HepG2 (cell line): Measurements from ENCODE around the gene NRG3. TPM values are rescaled to one million over a fixed set of nuclear protein-coding genes. Genes with fewer than 3 reads are reported as not detected.

Source experiments
- ATAC-seq: fragments of 200-7000 bp; cut with Tn5 transposase; 3 replicates; pipeline ENCODE4 v1.9.1; 2020; ENCODE audit warnings: mild to moderate bottlenecking, moderate library complexity
- BruUV-seq: library from RNA; stranded (reverse); fragments of 400-500 nt; replicated peaks from 2 replicates; lab custom pipeline; 2021; lab: Mats Ljungman, UMichigan
- CTCF ChIA-PET: fragments of 300-600 bp; formaldehyde crosslinking; extraction: SDS; loops from one replicate; lab custom pipeline; 2021; ENCODE audit warnings: low total read pairs, inconsistent platforms, low intra/inter-chr PET ratio; lab: Yijun Ruan, JAX
- POLR2A ChIA-PET: fragments of 350-600 bp; sonication (Branson Sonifier 250); formaldehyde crosslinking; loops from one replicate; lab custom pipeline; 2020; ENCODE audit warnings: antibody characterized with exemption, inconsistent platforms; lab: Yijun Ruan, JAX
- DNase-seq: peaks from one replicate; pipeline ENCODE4 v3.0.0-alpha.2; 2015; ENCODE audit warnings: low spot score
- FAIRE-seq: peaks from 3 replicates; lab custom pipeline; 2011; peaks lifted over from hg19 to GRCh38; lab: Jason Lieb, UNC
- H2AFZ ChIP-seq: one replicate; pipeline ENCODE4 v1.6.1; 2011; ENCODE audit warnings: low read length, inconsistent platforms
- H3K27ac ChIP-seq: fragments of 300-600 bp; 3 replicates; pipeline ENCODE4 v1.8.0; 2011; ENCODE audit warnings: mixed run types, mild to moderate bottlenecking, mixed read lengths, low read length, inconsistent platforms; ENCODE audit not compliant: insufficient read depth; ENCODE audit errors: extremely low read length
- H3K27me3 ChIP-seq, 2 experiments: fragments of 200-600 bp in 1 of 2; 2 replicates in 1 of 2; 3 replicates in 1 of 2; pipeline versions ENCODE4 v1.6.0 to v1.8.0; 2011; ENCODE audit warnings: low read length in 2 of 2, mild to moderate bottlenecking in 2 of 2, moderate library complexity in 2 of 2, inconsistent platforms in 1 of 2; ENCODE audit not compliant: insufficient read depth in 2 of 2, control insufficient read depth in 1 of 2
- H3K36me3 ChIP-seq, 2 experiments: fragments of 200-600 bp in 1 of 2; replicated peaks in 1 of 2; 2 replicates in 1 of 2; 3 replicates in 1 of 2; pipeline versions ENCODE4 v1.5.1 to v1.8.0; 2011; ENCODE audit warnings: low read length in 2 of 2, inconsistent platforms in 1 of 2; ENCODE audit not compliant: insufficient read depth in 2 of 2, control insufficient read depth in 1 of 2
- H3K4me1 ChIP-seq: 2 replicates; pipeline ENCODE4 v1.5.1; 2012; ENCODE audit warnings: low read length, inconsistent platforms; ENCODE audit not compliant: insufficient read depth
- H3K4me2 ChIP-seq: 2 replicates; pipeline ENCODE4 v1.6.0; 2011; ENCODE audit warnings: low read depth, low read length, inconsistent platforms
- H3K4me3 ChIP-seq, 3 experiments: fragments of 200-600 bp in 1 of 3; sonication (generic), shearing (Covaris generic) in 1 of 3; replicated peaks in 1 of 3; 2 replicates each; pipeline ENCODE4 v1.5.1; 2011 to 2016; ENCODE audit warnings: low read length in 3 of 3, inconsistent platforms in 2 of 3, low read depth in 2 of 3, mild to moderate bottlenecking in 2 of 3, control low read depth in 1 of 3, mixed read lengths in 1 of 3; ENCODE audit not compliant: insufficient read depth in 1 of 3
- H3K79me2 ChIP-seq: one replicate; pipeline ENCODE4 v1.6.1; 2011; ENCODE audit warnings: low read length, inconsistent platforms; ENCODE audit not compliant: insufficient read depth
- H3K9ac ChIP-seq: 2 replicates; pipeline ENCODE4 v1.6.0; 2011; ENCODE audit warnings: mild to moderate bottlenecking, low read depth, low read length, inconsistent platforms; ENCODE audit not compliant: insufficient read depth
- H3K9me3 ChIP-seq: 2 replicates; pipeline ENCODE4 v1.5.1; 2012; ENCODE audit warnings: mild to moderate bottlenecking, low read length
- H4K20me1 ChIP-seq: 2 replicates; pipeline ENCODE4 v1.6.0; 2011; ENCODE audit warnings: inconsistent platforms, mild to moderate bottlenecking, low read length, moderate library complexity; ENCODE audit not compliant: insufficient read depth
- HIVEP1 ChIP-seq: sonication (generic); formaldehyde crosslinking; IDR thresholded peaks from 2 replicates; pipeline ENCODE4 v1.4.0; 2020; ENCODE audit warnings: mild to moderate bottlenecking, missing genetic modification reagents
- ISL2 ChIP-seq: sonication (generic); formaldehyde crosslinking; IDR thresholded peaks from 2 replicates; pipeline ENCODE4 v1.5.0; 2020; ENCODE audit warnings: missing genetic modification reagents
- MED8 ChIP-seq: sonication (generic); formaldehyde crosslinking; IDR thresholded peaks from 2 replicates; pipeline ENCODE4 v1.8.1; 2023; ENCODE audit warnings: mild to moderate bottlenecking, missing genetic modification reagents; ENCODE audit not compliant: insufficient replicate concordance
- MXI1 ChIP-seq: IDR thresholded peaks from 3 replicates; pipeline ENCODE4 v1.6.1; 2012; ENCODE audit warnings: low read depth, low read length, inconsistent platforms, borderline replicate concordance
- MYNN ChIP-seq: sonication (generic); formaldehyde crosslinking; IDR thresholded peaks from 2 replicates; pipeline ENCODE4 v1.4.0; 2020; ENCODE audit warnings: mild to moderate bottlenecking, low read depth, missing genetic modification reagents
- SALL1 ChIP-seq: sonication (generic); formaldehyde crosslinking; IDR thresholded peaks from 2 replicates; pipeline ENCODE4 v1.8.0; 2022; ENCODE audit warnings: mild to moderate bottlenecking, missing genetic modification reagents
- TBP ChIP-seq: sonication (generic); formaldehyde crosslinking; IDR thresholded peaks from 2 replicates; pipeline ENCODE4 v1.5.0; 2020; ENCODE audit warnings: missing genetic modification reagents
- TP53 ChIP-seq: sonication (generic); formaldehyde crosslinking; conservative IDR thresholded peaks from 2 replicates; pipeline ENCODE4 v1.4.0; 2020; ENCODE audit warnings: missing genetic modification reagents
- U2AF2 ChIP-seq: fragments of 200-400 bp; formaldehyde crosslinking; IDR thresholded peaks from 2 replicates; pipeline ENCODE4 v1.6.1; 2017; ENCODE audit warnings: low read depth, mild to moderate bottlenecking, low read length
- ZMYM2 ChIP-seq: sonication (generic); formaldehyde crosslinking; IDR thresholded peaks from 2 replicates; pipeline ENCODE4 v1.8.0; 2022; ENCODE audit warnings: mild to moderate bottlenecking, missing genetic modification reagents
- ZNF143 ChIP-seq: sonication (generic); formaldehyde crosslinking; IDR thresholded peaks from 2 replicates; pipeline ENCODE4 v1.4.0; 2020; ENCODE audit warnings: missing genetic modification reagents
- ZNF446 ChIP-seq: sonication (generic); formaldehyde crosslinking; IDR thresholded peaks from 2 replicates; pipeline ENCODE4 v1.5.0; 2020; ENCODE audit warnings: mild to moderate bottlenecking, missing genetic modification reagents
- ZNF543 ChIP-seq: sonication (generic); formaldehyde crosslinking; IDR thresholded peaks from 2 replicates; pipeline ENCODE4 v1.4.0; 2020; ENCODE audit warnings: mild to moderate bottlenecking, missing genetic modification reagents
- ZNF563 ChIP-seq: sonication (generic); formaldehyde crosslinking; IDR thresholded peaks from 2 replicates; pipeline ENCODE4 v1.8.0; 2022; ENCODE audit warnings: mild to moderate bottlenecking, moderate library complexity, missing genetic modification reagents
- ZNF567 ChIP-seq: sonication (generic); formaldehyde crosslinking; IDR thresholded peaks from 2 replicates; pipeline ENCODE4 v1.8.1; 2023; ENCODE audit warnings: mild to moderate bottlenecking, missing genetic modification reagents, borderline replicate concordance
- ZNF766 ChIP-seq: sonication (generic); formaldehyde crosslinking; IDR thresholded peaks from 2 replicates; pipeline ENCODE4 v1.5.0; 2020; ENCODE audit warnings: missing genetic modification reagents, borderline replicate concordance
- WGBS: methylation state at CpG from one replicate; pipeline ENCODE4 v1.1.6; 2017; ENCODE audit warnings: low lambda C conversion rate; 5-methylcytosine and 5-hydroxymethylcytosine counted together
- in situ Hi-C: cut with HindIII; loops from 2 replicates; pipeline ENCODE4 v1.10.0; 2017; ENCODE audit warnings: low pct_unique_long_range_greater_than_20kb; ENCODE audit not compliant: extremely low pct_ligation_motif_present
- intact Hi-C: fragments of 100-400 bp; cut with micrococcal nuclease; formaldehyde crosslinking; loops from one replicate; pipeline ENCODE4 v1.10.0; 2022; ENCODE audit not compliant: unreplicated experiment
- polyA plus RNA-seq, 8 experiments: library from polyadenylated mRNA; depleted of rRNA in 3 of 8; stranded (reverse) in 7 of 8; unstranded in 1 of 8; fragments of >200 nt; fragmentation: Illumina TruSeq in 4 of 8; extraction: Trizol in 4 of 8; gene quantifications; 2 replicates each; pipeline versions ENCODE4 v1.2.1 to v1.2.3, GENCODE V29; 2011 to 2016; ENCODE audit warnings: low read depth in 4 of 8, missing spikeins in 1 of 8, mixed read lengths in 1 of 8; ENCODE audit not compliant: insufficient read depth in 1 of 8
- total RNA-seq, 5 experiments: library from RNA; depleted of rRNA; stranded (reverse); fragments of >200 nt; fragmentation: Illumina TruSeq; extraction: Trizol; gene quantifications; 2 replicates each; pipeline ENCODE4 v1.2.3, GENCODE V29; 2016; ENCODE audit warnings: low read depth in 1 of 5
- TF ChIP-seq, protein P1 (sequence below): sonication (generic); formaldehyde crosslinking; IDR thresholded peaks from 2 replicates; pipeline ENCODE4 v1.5.0; 2020; ENCODE audit warnings: mild to moderate bottlenecking, missing genetic modification reagents

The NRG3 gene
- total and polyA plus RNA-seq, 2 of the 13 experiments (the other 11 are each of a cell fraction or from before 2014, with no cell fraction given), result not detected

DNA sequence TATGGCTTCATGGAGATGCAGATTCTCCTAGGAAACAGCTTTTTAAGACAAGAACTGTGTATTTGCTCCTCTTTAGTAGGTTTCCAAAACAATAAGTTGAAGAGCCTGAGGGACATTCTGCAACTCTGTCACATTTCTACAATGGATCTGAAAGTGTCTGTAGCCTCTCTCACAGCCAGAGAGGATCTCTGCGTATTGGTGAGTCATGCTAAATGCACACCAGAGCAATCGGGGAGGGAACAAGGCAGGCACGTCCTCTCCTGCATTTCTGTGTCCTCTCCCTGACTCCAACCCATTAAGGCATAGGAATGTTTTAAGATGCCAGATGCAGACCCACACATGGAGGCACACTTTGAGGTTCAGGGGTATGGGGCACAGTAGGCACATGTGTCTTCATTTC, 1137.9 kb downstream of the NRG3 start:
- H3K36me3 ChIP-seq, result no peaks in the 10 kb centered on the region
- no peak for FAIRE-seq
- no peaks in the 10 kb centered on the region for H4K20me1 ChIP-seq
- H3K4me1 ChIP-seq, result no peaks in the 10 kb centered on the region
- in situ Hi-C loops (no loop called here), intact Hi-C loops (no loop called here)
- no peak overlapping the region for H2AFZ ChIP-seq
- WGBS, result 17% methylated on average over 1 of the region's 3 CpGs
- no peak overlapping the region for H3K4me3 ChIP-seq
- CTCF ChIA-PET, result no interaction called here
- BruUV-seq, result no TSS peak
- POLR2A ChIA-PET, result no interaction called here
- no peaks in the 10 kb centered on the region for H3K27me3 ChIP-seq
- H3K9me3 ChIP-seq, result peaks cover 24% of the 10 kb centered on the region
- H3K27ac ChIP-seq, result no peak overlapping the region
- DNase-seq, result no peak
- H3K79me2 ChIP-seq, result no peaks in the 10 kb centered on the region
- H3K9ac ChIP-seq, result no peak overlapping the region
- H3K4me2 ChIP-seq, result no peak overlapping the region
- no peak for TF ChIP-seq ISL2 (CRISPR knock-in tag)
- TF ChIP-seq TP53 (CRISPR knock-in tag), result no peak
- TF ChIP-seq TBP (CRISPR knock-in tag), result no peak
- TF ChIP-seq ZNF567 (CRISPR knock-in tag), result no peak
- no peak for TF ChIP-seq MYNN
- TF ChIP-seq ZNF446 (CRISPR knock-in tag), result no peak
- no peak for TF ChIP-seq ZNF563 (CRISPR knock-in tag)
- TF ChIP-seq HIVEP1 (CRISPR knock-in tag), result no peak
- no peak for TF ChIP-seq ZNF143 (CRISPR knock-in tag)
- no peak for TF ChIP-seq MED8 (CRISPR knock-in tag)
- TF ChIP-seq ZNF543, result no peak
- no peak for TF ChIP-seq SALL1
- TF ChIP-seq U2AF2, result no peak
- TF ChIP-seq, protein P1, sequence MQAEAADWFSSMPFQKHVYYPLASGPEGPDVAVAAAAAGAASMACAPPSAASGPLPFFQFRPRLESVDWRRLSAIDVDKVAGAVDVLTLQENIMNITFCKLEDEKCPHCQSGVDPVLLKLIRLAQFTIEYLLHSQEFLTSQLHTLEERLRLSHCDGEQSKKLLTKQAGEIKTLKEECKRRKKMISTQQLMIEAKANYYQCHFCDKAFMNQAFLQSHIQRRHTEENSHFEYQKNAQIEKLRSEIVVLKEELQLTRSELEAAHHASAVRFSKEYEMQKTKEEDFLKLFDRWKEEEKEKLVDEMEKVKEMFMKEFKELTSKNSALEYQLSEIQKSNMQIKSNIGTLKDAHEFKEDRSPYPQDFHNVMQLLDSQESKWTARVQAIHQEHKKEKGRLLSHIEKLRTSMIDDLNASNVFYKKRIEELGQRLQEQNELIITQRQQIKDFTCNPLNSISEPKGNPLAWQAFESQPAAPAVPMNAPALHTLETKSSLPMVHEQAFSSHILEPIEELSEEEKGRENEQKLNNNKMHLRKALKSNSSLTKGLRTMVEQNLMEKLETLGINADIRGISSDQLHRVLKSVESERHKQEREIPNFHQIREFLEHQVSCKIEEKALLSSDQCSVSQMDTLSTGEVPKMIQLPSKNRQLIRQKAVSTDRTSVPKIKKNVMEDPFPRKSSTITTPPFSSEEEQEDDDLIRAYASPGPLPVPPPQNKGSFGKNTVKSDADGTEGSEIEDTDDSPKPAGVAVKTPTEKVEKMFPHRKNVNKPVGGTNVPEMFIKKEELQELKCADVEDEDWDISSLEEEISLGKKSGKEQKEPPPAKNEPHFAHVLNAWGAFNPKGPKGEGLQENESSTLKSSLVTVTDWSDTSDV (CRISPR knock-in tag), result no peak
- TF ChIP-seq ZMYM2 (CRISPR knock-in tag), result no peak
- TF ChIP-seq ZNF766 (CRISPR knock-in tag), result no peak
- no peak for TF ChIP-seq MXI1
- TF ChIP-seq, all 625 proteins: peak for 0
- ATAC-seq, result no peak
